Neural crest cell (in vitro differentiated cells): Measurements from ENCODE around the gene SF1. TPM values are rescaled to one million over a fixed set of nuclear protein-coding genes. Genes with fewer than 3 reads are reported as not detected.
A peak's percentile ranks its signal among the peaks of the same experiment; 100 is the strongest.

Source experiments
- DNase-seq: peaks from one replicate; pipeline ENCODE4 v3.0.0; 2021; ENCODE audit warnings: low read depth, mixed read lengths, low spot score
- H3K27ac Mint-ChIP-seq: one replicate; pipeline ENCODE4 v1.8.0; 2021; ENCODE audit warnings: mild to moderate bottlenecking, mixed read lengths; ENCODE audit not compliant: unreplicated experiment
- H3K27me3 Mint-ChIP-seq: 2 replicates; pipeline ENCODE4 v1.8.0; 2021; ENCODE audit warnings: low read depth, mild to moderate bottlenecking, mixed read lengths
- H3K36me3 Mint-ChIP-seq: 2 replicates; pipeline ENCODE4 v1.8.0; 2021; ENCODE audit warnings: low read depth, mild to moderate bottlenecking, mixed read lengths
- H3K4me1 Mint-ChIP-seq: 2 replicates; pipeline ENCODE4 v1.8.0; 2021; ENCODE audit warnings: mixed read lengths
- H3K4me3 Mint-ChIP-seq: one replicate; pipeline ENCODE4 v1.8.0; 2021; ENCODE audit warnings: mild to moderate bottlenecking, mixed read lengths
- H3K9me3 Mint-ChIP-seq: 2 replicates; pipeline ENCODE4 v1.8.0; 2021; ENCODE audit warnings: mixed read lengths
- CTCF ChIP-seq: fragments of 200-600 bp; sonication (generic); conservative IDR thresholded peaks from 2 replicates; pipeline ENCODE4 v1.5.0; 2021; ENCODE audit warnings: antibody characterized with exemption, mild to moderate bottlenecking
- total RNA-seq: library from RNA; stranded (reverse); gene quantifications from 2 replicates; pipeline ENCODE4 v1.2.1, GENCODE V29; 2021

SF1 gene
- total RNA-seq, 1 donor from 2014 or later, result 592 TPM

DNA sequence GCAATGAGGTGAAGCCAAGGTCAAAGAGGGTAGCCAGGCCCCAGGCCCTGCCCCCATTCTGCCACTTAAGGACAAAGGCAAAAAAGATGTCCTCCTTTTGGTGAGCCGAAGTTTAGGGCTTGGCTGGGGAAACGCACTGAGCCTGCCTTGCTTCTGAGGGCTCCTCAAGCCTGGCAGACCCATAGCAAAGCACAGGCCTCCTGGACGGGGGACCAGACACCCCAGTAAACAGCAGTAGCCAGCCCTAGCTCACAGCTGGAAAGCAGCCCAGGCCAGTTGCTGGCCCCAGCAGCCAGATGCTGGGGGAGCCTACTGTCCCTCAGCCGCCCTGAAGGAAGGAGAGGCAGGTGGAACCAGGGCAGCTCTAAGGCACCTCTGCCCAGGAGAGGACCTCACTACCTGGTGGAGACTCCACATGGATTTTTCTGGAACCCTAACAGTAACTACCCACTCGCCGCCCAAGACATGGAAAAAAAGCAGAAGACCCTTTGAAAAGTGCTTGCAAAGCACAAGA is 14.8 kb downstream of the SF1 start:
- H3K27ac Mint-ChIP-seq, result no peak overlapping the region
- no peak for DNase-seq
- peaks cover 68% of the 10 kb centered on the region for H3K4me1 Mint-ChIP-seq
- H3K36me3 Mint-ChIP-seq, result peaks cover 37% of the 10 kb centered on the region
- no peaks in the 10 kb centered on the region for H3K9me3 Mint-ChIP-seq
- peaks cover 30% of the 10 kb centered on the region for H3K27me3 Mint-ChIP-seq
- H3K4me3 Mint-ChIP-seq, result peak overlapping the region; percentile 32
- TF ChIP-seq CTCF, result no peak

- TF ChIP-seq CTCF, result no peak
- Mint-ChIP-seq H3K27me3 (peaks cover 30% of the 10 kb centered on the region), H3K9me3 (no peaks in the 10 kb centered on the region), H3K36me3 (peaks cover 32% of the 10 kb centered on the region), H3K27ac (peak overlapping the region; percentile 54), H3K4me3 (peak overlapping the region; percentile 32), H3K4me1 (peaks cover 64% of the 10 kb centered on the region)
- DNase-seq, result no peak
These were observed 15.4 kb downstream of the SF1 start for GRCh38 chr11:64762674-64763525.

- H3K27me3 Mint-ChIP-seq, result peaks cover 30% of the 10 kb centered on the region
- peaks cover 60% of the 10 kb centered on the region for H3K4me1 Mint-ChIP-seq
- H3K4me3 Mint-ChIP-seq, result peak overlapping the region; percentile 77
- TF ChIP-seq CTCF, result no peak
- no peak overlapping the region for H3K27ac Mint-ChIP-seq
- no peak for DNase-seq
- peaks cover 26% of the 10 kb centered on the region for H3K36me3 Mint-ChIP-seq
- H3K9me3 Mint-ChIP-seq, result no peaks in the 10 kb centered on the region
These were observed 16.1 kb downstream of the SF1 start for GRCh38 chr11:64762277-64762673.

DNA sequence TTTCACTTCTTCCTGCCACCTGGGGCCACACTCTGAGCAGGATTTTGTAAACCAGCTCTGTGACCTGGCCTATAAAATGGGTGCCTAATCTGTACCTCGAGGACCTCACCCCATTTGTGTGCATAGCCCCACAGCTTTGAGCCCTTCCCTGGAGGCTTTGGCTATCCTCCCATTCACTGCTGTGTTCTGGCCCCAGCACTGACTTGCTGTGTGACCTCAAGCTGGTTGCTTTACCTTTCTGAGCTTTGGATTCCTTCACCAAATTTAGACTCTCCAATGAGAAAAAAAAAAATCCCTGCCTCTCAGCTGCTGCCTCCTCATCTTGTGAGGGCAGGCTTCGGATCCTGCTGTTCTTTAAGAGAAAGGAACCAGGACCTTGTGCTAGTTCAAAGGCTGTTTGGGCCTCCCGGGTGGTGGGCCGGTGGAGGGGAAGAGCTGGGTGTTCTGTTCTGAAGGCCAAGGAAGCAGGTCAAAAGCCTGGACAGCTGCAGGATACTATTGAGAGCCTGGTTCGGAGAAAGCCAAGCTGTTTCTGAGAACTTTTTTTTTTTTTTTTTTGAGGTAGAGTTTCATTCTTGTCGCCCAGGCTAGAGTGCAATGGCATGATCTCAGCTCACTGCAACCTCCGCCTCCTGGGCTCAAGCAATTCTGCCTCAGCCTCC is 17.5 kb downstream of the SF1 start:
- H3K36me3 Mint-ChIP-seq, result peaks cover 21% of the 10 kb centered on the region
- peaks cover 30% of the 10 kb centered on the region for H3K27me3 Mint-ChIP-seq
- H3K4me3 Mint-ChIP-seq, result peak overlapping the region; percentile 90
- no peak for DNase-seq
- TF ChIP-seq CTCF, result no peak
- peaks cover 60% of the 10 kb centered on the region for H3K4me1 Mint-ChIP-seq
- no peaks in the 10 kb centered on the region for H3K9me3 Mint-ChIP-seq
- H3K27ac Mint-ChIP-seq, result no peak overlapping the region

DNA sequence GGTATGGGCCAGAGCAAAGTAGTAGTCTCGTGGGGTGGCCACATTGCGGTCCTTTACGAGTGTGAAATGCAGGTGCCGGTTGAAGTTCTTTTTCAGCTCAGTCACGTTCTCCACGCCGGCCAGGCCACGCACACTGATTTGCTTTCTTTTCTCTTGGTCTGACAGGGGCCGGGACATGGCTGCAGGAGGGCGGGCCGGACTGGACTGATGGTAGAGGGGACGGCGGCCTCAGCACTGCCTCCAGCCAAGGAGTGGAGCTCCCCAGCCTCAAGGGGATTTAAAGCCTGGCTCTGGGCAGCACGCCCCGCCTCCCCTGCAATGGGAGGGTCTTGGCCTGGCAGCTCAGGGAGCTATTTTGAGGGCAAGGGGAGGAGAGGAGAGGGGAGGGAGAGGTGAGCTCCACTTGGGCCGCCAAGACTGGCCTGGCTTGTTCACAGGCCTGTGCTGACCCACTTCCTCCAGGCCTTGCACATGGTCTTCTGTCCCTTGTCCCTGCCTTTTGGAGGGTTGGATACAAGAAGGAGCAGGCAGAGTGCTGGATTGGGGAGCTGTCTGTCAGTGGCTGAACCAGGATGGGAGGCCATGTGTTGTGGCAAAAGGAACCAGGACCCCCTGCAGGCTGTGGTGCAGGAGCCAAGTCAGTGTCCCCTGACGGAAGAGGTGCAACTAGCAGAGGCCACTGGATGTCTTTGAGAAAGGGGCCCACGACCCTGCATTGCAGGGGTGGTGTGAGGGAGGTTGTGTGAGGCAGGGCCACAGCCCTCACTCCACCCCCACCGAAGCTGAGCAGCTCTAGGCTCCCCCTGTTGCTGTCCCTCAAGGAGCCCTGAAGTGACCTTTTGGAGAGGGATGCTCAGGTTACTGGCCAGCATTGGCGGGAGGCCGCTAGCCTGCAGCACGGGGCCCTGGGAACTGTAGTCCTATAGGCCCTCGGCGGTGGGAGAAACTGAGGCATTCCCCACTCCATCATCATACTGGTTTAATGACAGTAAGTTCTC is 18.3 kb downstream of the SF1 start, which contains the start of gene PYGM:
Gene PYGM (minus strand): TSS at position 253 of the 998 bp plus-strand sequence. CDS start 76 bp downstream, at position 177.
- Mint-ChIP-seq H3K27me3 (peaks cover 30% of the 10 kb centered on the region), H3K4me1 (peaks cover 54% of the 10 kb centered on the region), H3K4me3 (peak within 1 kb of the TSS; percentile 90), H3K9me3 (no peaks in the 10 kb centered on the region), H3K27ac (peak within 1 kb of the TSS; percentile 78), H3K36me3 (peaks cover 16% of the 10 kb centered on the region)
- no peak for TF ChIP-seq CTCF
- DNase-seq, result peak; percentile 61
